GM12878 (cell line): ENCODE results near the gene ANO9. TPM values are rescaled to one million over a fixed set of nuclear protein-coding genes. Genes with fewer than 3 reads are reported as not detected.

Experiments used
- ATAC-seq: fragments of 200-7000 bp; cut with Tn5 transposase; 3 replicates; pipeline ENCODE4 v1.9.1; 2020; ENCODE audit warnings: mild to moderate bottlenecking, moderate library complexity
- BruUV-seq: library from RNA; stranded (reverse); fragments of 400-500 nt; replicated peaks from 2 replicates; lab custom pipeline; 2021; lab: Mats Ljungman, UMichigan
- CTCF ChIA-PET: fragments of 300-600 bp; sonication (Branson Sonifier 250); formaldehyde crosslinking; extraction: SDS; loops from one replicate; lab custom pipeline; 2021; ENCODE audit warnings: inconsistent platforms; lab: Yijun Ruan, JAX
- POLR2A ChIA-PET: fragments of 350-600 bp; formaldehyde crosslinking; extraction: SDS; loops from one replicate; lab custom pipeline; 2021; ENCODE audit warnings: inconsistent platforms; lab: Charles Lee
- RAD21 ChIA-PET: fragments of 300-600 bp; sonication (Branson Sonifier 250); formaldehyde crosslinking; loops from one replicate; lab custom pipeline; 2023; ENCODE audit warnings: antibody characterized with exemption; ENCODE audit not compliant: unreplicated experiment; lab: Charles Lee
- SMC1A ChIA-PET: fragments of 300-600 bp; sonication (Branson Sonifier 250); formaldehyde crosslinking; loops from one replicate; lab custom pipeline; 2023; ENCODE audit not compliant: unreplicated experiment, uncharacterized antibody; lab: Charles Lee
- DNase-seq: peaks from one replicate; pipeline ENCODE4 v3.0.0-alpha.2; 2011; ENCODE audit warnings: low read depth, low spot score
- FAIRE-seq: peaks from 3 replicates; lab custom pipeline; 2011; peaks lifted over from hg19 to GRCh38; lab: Jason Lieb, UNC
- H2AFZ ChIP-seq: 2 replicates; pipeline ENCODE4 v1.6.0; 2011; ENCODE audit warnings: low read depth, low read length, control low read depth; ENCODE audit not compliant: control insufficient read depth
- H3K27ac ChIP-seq: 2 replicates; pipeline ENCODE4 v1.5.1; 2011; ENCODE audit warnings: control low read depth; ENCODE audit not compliant: control insufficient read depth, insufficient read depth
- H3K27me3 ChIP-seq, 2 experiments: replicated peaks in 1 of 2; 2 replicates each; pipeline versions ENCODE4 v1.6.0 to v1.6.1; 2011; ENCODE audit warnings: low read length in 1 of 2; ENCODE audit not compliant: control insufficient read depth in 2 of 2, insufficient read depth in 2 of 2
- H3K36me3 ChIP-seq, 2 experiments: 2 replicates each; pipeline ENCODE4 v1.5.1; 2011; ENCODE audit warnings: low read length in 1 of 2; ENCODE audit not compliant: control insufficient read depth in 2 of 2, insufficient read depth in 2 of 2
- H3K4me1 ChIP-seq: 2 replicates; pipeline ENCODE4 v1.6.1; 2011; ENCODE audit warnings: mild to moderate bottlenecking, low read length, moderate library complexity, mixed read lengths; ENCODE audit not compliant: control insufficient read depth, insufficient read depth
- H3K4me2 ChIP-seq: 2 replicates; pipeline ENCODE4 v1.6.0; 2011; ENCODE audit warnings: control low read depth; ENCODE audit not compliant: control insufficient read depth, insufficient read depth
- H3K4me3 ChIP-seq: fragments of 200-600 bp; sonication (generic); 2 replicates; pipeline ENCODE4 v1.5.1; 2016
- H3K79me2 ChIP-seq: 2 replicates; pipeline ENCODE4 v1.6.0; 2011; ENCODE audit warnings: low read length; ENCODE audit not compliant: control insufficient read depth, insufficient read depth
- H3K9ac ChIP-seq: 2 replicates; pipeline ENCODE4 v1.8.0; 2011; ENCODE audit warnings: low read length, control low read depth, mixed read lengths; ENCODE audit not compliant: control insufficient read depth, insufficient read depth
- H3K9me3 ChIP-seq: replicated peaks from 3 replicates; pipeline ENCODE4 v1.5.1; 2011; ENCODE audit warnings: mild to moderate bottlenecking, low read length; ENCODE audit not compliant: control insufficient read depth, insufficient read depth
- H4K20me1 ChIP-seq: 2 replicates; pipeline ENCODE4 v1.6.0; 2011; ENCODE audit not compliant: control insufficient read depth, insufficient read depth
- EZH2 ChIP-seq: IDR thresholded peaks from 2 replicates; pipeline ENCODE4 v1.6.1; 2012; ENCODE audit warnings: low read depth, mild to moderate bottlenecking, control low read depth, inconsistent platforms, low read length, borderline replicate concordance; ENCODE audit not compliant: control insufficient read depth
- GABPA ChIP-seq: IDR thresholded peaks from 2 replicates; pipeline ENCODE4 v1.6.1; 2014; ENCODE audit warnings: antibody characterized with exemption, low read depth, mild to moderate bottlenecking, inconsistent platforms
- NFIC ChIP-seq: IDR thresholded peaks from 2 replicates; pipeline ENCODE4 v1.6.1; 2012; ENCODE audit warnings: low read depth, mild to moderate bottlenecking, inconsistent platforms, low read length, moderate library complexity
- PKNOX1 ChIP-seq: fragments of 450-650 bp; IDR thresholded peaks from 2 replicates; pipeline ENCODE4 v1.6.1; 2016; ENCODE audit warnings: mild to moderate bottlenecking
- SREBF1 ChIP-seq: IDR thresholded peaks from 2 replicates; pipeline ENCODE4 v1.6.1; 2012; ENCODE audit warnings: mild to moderate bottlenecking, low read length
- SRF ChIP-seq, 2 experiments: IDR thresholded peaks; 2 replicates each; pipeline ENCODE4 v1.6.1; 2011; ENCODE audit warnings: low read depth in 2 of 2, low read length in 2 of 2, mild to moderate bottlenecking in 1 of 2, moderate library complexity in 1 of 2
- WRNIP1 ChIP-seq: IDR thresholded peaks from 2 replicates; pipeline ENCODE4 v1.6.1; 2011; ENCODE audit warnings: low read depth, low read length, improper control_type of control experiment, borderline replicate concordance
- ZNF687 ChIP-seq: fragments of 450-650 bp; IDR thresholded peaks from 2 replicates; pipeline ENCODE4 v1.6.1; 2017; ENCODE audit warnings: mild to moderate bottlenecking, moderate library complexity
- ZSCAN29 ChIP-seq: fragments of 450-650 bp; IDR thresholded peaks from 2 replicates; pipeline ENCODE4 v1.6.1; 2017; ENCODE audit warnings: mild to moderate bottlenecking, moderate library complexity
- WGBS: methylation state at CpG from one replicate; pipeline ENCODE4 v1.1.6; 2016; ENCODE audit warnings: low lambda C conversion rate; ENCODE audit not compliant: insufficient replicate concordance, insufficient coverage; ENCODE audit errors: missing lambda C conversion rate; 5-methylcytosine and 5-hydroxymethylcytosine counted together
- in situ Hi-C: fragments of 300-500 bp; cut with MboI; formaldehyde crosslinking; loops from 9 replicates; pipeline ENCODE4 v1.14.3; 2018; ENCODE audit warnings: mixed read lengths
- intact Hi-C: fragments of 100-400 bp; cut with micrococcal nuclease; formaldehyde crosslinking; loops from one replicate; pipeline ENCODE4 v1.14.2; 2022; ENCODE audit not compliant: unreplicated experiment
- polyA plus RNA-seq, 11 experiments: library from polyadenylated mRNA; depleted of rRNA in 4 of 11; unstranded in 6 of 11; stranded (reverse) in 5 of 11; fragments of >200 nt; fragmentation: Nextera tagmentation in 4 of 11; fragmentation: Illumina TruSeq in 1 of 11; extraction: Ambion mirVana in 4 of 11; extraction: Trizol in 1 of 11; gene quantifications; 1 replicate in 1 of 11; 2 replicates in 10 of 11; pipeline versions ENCODE4 v1.2.1 to v1.2.3, GENCODE V29; 2011 to 2016; ENCODE audit warnings: inconsistent platforms in 2 of 11, missing spikeins in 2 of 11, low read depth in 1 of 11
- total RNA-seq, 4 experiments: library from RNA; depleted of rRNA in 3 of 4; stranded (reverse); fragments of >200 nt in 3 of 4; fragmentation: Illumina TruSeq in 1 of 4; extraction: Trizol in 1 of 4; gene quantifications; 2 replicates each; pipeline versions ENCODE4 v1.2.1 to v1.2.3, GENCODE V29; 2013 to 2021

ANO9 gene
- total and polyA plus RNA-seq, 10 of the 15 experiments (the other 5 are each of a cell fraction or from before 2014, with no cell fraction given): 0.21 to 42.3 (median 12.0) TPM

GRCh38 chr11:399731-400211 is 42.0 kb downstream of the ANO9 start:
- POLR2A ChIA-PET: no interaction called here
- intact Hi-C loops: no loop called here
- CTCF ChIA-PET: no interaction called here
- H2AFZ ChIP-seq: no peak overlapping the region
- DNase-seq: no peak
- in situ Hi-C loops: no loop called here
- H4K20me1 ChIP-seq: no peaks in the 10 kb centered on the region
- H3K36me3 ChIP-seq: no peaks in the 10 kb centered on the region
- 93% methylated on average over 21 of the region's 21 CpGs for WGBS
- SMC1A ChIA-PET: no interaction called here
- no TSS peak for BruUV-seq
- H3K4me3 ChIP-seq: no peak overlapping the region
- H3K27me3 ChIP-seq: no peaks in the 10 kb centered on the region
- no peak overlapping the region for H3K4me2 ChIP-seq
- TF ChIP-seq PKNOX1 (no peak), ZNF687 (no peak), SRF (IDR thresholded peaks at IDR 0.05; ENCODE audit: low read depth in 2 of 2, low read length in 2 of 2) (no peak), WRNIP1 (no peak), SREBF1 (no peak), EZH2 (no peak), ZSCAN29 (no peak), NFIC (no peak), GABPA (no peak)
- TF ChIP-seq, all 136 proteins: peak for 0
- Histone ChIP-seq H3K9ac (no peak overlapping the region), H3K27ac (no peak overlapping the region), H3K79me2 (no peaks in the 10 kb centered on the region), H3K9me3 (no peaks in the 10 kb centered on the region; the same call in 2 of the 3 replicates), H3K4me1 (no peaks in the 10 kb centered on the region)
- no peak for ATAC-seq
- no peak for FAIRE-seq
- RAD21 ChIA-PET: no interaction called here
